Activated T-cell treated with anti-CD3 and anti-CD28 coated beads, Interleukin-2, amount 50 U/mL, for 72 hours (primary cell): ENCODE data around the gene HAP1. TPM values are rescaled to one million over a fixed set of nuclear protein-coding genes. Genes with fewer than 3 reads are reported as not detected.
A peak's percentile ranks its signal among the peaks of the same experiment; 100 is the strongest.
"Not testable (repeated sequence)": the region's sequence is repeated elsewhere in the genome, so short reads cannot be mapped to it uniquely, and the experiment has no call there.

Source experiments
- ATAC-seq, 2 donors: fragments of 150-1000 bp; cut with Tn5 transposase; replicated peaks in 1 of 2; 2 replicates each; pipeline ENCODE4 v1.10.0; 2021; ENCODE audit warnings: moderate library complexity in 2 of 2, mild to moderate bottlenecking in 1 of 2
- DNase-seq, 2 donors: peaks; one replicate each; pipeline ENCODE4 v3.0.0; 2021 to 2022; ENCODE audit warnings: mixed read lengths in 1 of 2
- H3K27ac Mint-ChIP-seq: one replicate; pipeline ENCODE4 v1.8.0; 2022; ENCODE audit warnings: mild to moderate bottlenecking, moderate library complexity, mixed read lengths
- H3K27me3 Mint-ChIP-seq: one replicate; pipeline ENCODE4 v1.8.0; 2022; ENCODE audit warnings: low read depth, mixed read lengths
- H3K36me3 Mint-ChIP-seq, 2 donors: one replicate each; pipeline ENCODE4 v1.8.0; 2022; ENCODE audit warnings: mixed read lengths in 2 of 2, mild to moderate bottlenecking in 1 of 2; ENCODE audit not compliant: insufficient read depth in 2 of 2
- H3K4me1 Mint-ChIP-seq: one replicate; pipeline ENCODE4 v1.8.0; 2022; ENCODE audit warnings: low read depth, mixed read lengths
- H3K4me3 Mint-ChIP-seq, 2 donors: one replicate each; pipeline ENCODE4 v1.8.0; 2022; ENCODE audit warnings: mild to moderate bottlenecking in 2 of 2, mixed read lengths in 2 of 2, moderate library complexity in 2 of 2
- H3K9me3 Mint-ChIP-seq, 2 donors: one replicate each; pipeline ENCODE4 v1.8.0; 2022; ENCODE audit warnings: mixed read lengths in 2 of 2
- total RNA-seq, 2 donors: library from RNA; stranded (reverse); gene quantifications; one replicate each; pipeline ENCODE4 v1.2.3, GENCODE V29; 2022

Gene HAP1, protein sequence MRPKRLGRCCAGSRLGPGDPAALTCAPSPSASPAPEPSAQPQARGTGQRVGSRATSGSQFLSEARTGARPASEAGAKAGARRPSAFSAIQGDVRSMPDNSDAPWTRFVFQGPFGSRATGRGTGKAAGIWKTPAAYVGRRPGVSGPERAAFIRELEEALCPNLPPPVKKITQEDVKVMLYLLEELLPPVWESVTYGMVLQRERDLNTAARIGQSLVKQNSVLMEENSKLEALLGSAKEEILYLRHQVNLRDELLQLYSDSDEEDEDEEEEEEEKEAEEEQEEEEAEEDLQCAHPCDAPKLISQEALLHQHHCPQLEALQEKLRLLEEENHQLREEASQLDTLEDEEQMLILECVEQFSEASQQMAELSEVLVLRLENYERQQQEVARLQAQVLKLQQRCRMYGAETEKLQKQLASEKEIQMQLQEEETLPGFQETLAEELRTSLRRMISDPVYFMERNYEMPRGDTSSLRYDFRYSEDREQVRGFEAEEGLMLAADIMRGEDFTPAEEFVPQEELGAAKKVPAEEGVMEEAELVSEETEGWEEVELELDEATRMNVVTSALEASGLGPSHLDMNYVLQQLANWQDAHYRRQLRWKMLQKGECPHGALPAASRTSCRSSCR
- under 1 TPM; 0.17 to 0.21 TPM for total RNA-seq

DNA sequence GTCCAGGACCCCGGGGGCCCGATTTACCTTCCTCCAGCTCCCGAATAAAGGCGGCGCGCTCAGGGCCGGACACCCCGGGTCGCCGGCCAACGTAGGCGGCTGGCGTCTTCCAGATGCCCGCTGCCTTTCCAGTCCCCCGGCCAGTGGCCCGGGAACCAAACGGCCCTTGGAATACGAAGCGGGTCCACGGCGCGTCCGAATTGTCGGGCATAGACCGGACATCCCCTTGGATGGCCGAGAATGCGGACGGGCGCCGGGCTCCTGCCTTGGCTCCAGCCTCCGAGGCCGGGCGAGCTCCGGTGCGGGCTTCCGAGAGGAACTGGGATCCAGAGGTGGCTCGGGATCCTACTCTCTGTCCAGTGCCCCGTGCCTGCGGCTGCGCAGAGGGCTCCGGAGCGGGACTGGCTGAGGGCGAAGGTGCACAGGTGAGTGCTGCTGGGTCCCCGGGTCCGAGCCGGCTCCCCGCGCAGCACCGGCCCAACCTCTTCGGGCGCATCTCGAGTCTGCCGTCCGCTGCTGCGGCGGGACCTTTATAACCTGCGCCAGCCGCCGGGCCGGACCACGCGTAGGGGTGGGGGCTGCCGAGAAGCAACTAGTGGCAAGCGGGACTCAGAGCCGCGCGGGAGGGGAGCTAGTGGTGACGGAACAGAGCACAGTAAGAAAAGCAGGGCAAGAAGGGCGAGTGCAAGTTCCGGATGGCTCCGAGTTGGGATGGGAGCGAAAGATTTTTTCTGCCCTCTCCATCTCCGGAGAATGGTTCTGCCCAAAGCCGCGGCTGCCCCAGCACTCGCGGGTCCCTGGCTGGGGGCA, at the start of gene HAP1:
Gene HAP1, minus strand, starts transcription at position 505 of the 810 bp plus-strand sequence. Its CDS starts 9 bp downstream, at position 496.
- no peaks in the 10 kb centered on the region for H3K9me3 Mint-ChIP-seq
- ATAC-seq (peak; percentile 32 to 33), DNase-seq (peak; percentile 35 to 45)
- no peak within 1 kb of the TSS for H3K27ac Mint-ChIP-seq
- H3K36me3 Mint-ChIP-seq, result no peaks in the 10 kb centered on the region
- peak within 1 kb of the TSS; percentile 72 to 84 for H3K4me3 Mint-ChIP-seq
- peaks cover 72% of the 10 kb centered on the region for H3K27me3 Mint-ChIP-seq
- peaks cover 17% of the 10 kb centered on the region for H3K4me1 Mint-ChIP-seq

DNA sequence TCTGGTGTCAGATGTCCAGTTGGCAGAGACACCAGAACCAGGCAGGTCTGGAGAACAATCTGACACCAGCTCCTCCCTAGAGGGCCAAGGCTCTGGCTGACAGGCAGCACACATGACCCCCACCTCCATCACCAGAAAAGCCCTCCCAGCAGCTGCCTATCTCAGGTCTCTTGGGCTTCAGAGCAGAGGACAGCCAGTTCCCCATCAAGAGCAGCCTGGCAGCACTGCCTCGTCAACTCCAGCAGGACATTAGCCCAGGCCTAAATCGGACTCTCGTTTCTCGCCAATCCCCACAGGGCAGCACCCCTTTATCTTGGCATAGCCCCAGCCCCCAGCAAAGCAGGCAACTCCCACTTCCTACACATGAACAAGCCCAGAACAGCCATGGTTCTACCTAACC, 47.7 kb upstream of the HAP1 start:
- Mint-ChIP-seq H3K36me3 (no peaks in the 10 kb centered on the region), H3K4me1 (peaks cover 7% of the 10 kb centered on the region), H3K9me3 (no peaks in the 10 kb centered on the region), H3K27ac (no peak overlapping the region), H3K27me3 (peaks cover 15% of the 10 kb centered on the region), H3K4me3 (no peak overlapping the region)
- DNase-seq (no peak), ATAC-seq (no peak)

DNA sequence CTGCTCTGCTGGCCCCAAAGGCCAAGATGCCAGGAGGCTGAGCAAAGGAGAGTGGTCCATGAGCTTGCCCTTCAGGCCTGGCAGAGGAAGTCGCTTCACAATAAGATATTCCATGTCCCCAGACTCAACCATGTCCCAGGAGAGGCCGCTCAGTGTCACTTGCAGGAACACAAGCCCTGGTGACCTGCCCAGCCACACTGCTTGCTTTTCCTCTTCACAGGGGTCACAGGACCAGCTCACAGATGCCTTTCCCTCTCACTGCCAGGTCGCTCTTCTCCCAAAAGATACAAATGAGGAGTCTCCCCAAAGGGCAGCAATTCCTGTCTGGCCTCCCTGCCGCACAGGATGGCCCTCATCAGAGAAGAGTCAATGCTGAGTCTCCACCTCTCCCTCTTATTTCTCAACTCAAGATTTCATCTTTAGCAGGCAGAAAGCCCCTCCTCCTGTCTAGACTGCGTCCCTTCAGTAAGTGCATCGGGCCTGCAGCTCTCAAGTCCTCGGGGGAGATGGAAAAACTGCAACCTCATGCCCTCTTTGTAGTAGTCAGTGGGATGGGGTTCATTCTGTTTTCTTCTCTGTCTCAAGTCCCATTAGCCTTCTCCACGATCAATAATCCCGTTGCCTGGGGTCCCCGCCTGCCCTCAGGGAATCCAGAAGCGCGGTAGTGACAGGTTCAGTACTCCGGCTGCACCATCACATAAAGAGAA, 47.1 kb upstream of the HAP1 start:
- H3K27ac Mint-ChIP-seq, result no peak overlapping the region
- H3K4me1 Mint-ChIP-seq, result peaks cover 7% of the 10 kb centered on the region
- DNase-seq, result no peak
- ATAC-seq, result no peak
- no peaks in the 10 kb centered on the region for H3K36me3 Mint-ChIP-seq
- peaks cover 15% of the 10 kb centered on the region for H3K27me3 Mint-ChIP-seq
- no peaks in the 10 kb centered on the region for H3K9me3 Mint-ChIP-seq
- H3K4me3 Mint-ChIP-seq, result no peak overlapping the region

DNA sequence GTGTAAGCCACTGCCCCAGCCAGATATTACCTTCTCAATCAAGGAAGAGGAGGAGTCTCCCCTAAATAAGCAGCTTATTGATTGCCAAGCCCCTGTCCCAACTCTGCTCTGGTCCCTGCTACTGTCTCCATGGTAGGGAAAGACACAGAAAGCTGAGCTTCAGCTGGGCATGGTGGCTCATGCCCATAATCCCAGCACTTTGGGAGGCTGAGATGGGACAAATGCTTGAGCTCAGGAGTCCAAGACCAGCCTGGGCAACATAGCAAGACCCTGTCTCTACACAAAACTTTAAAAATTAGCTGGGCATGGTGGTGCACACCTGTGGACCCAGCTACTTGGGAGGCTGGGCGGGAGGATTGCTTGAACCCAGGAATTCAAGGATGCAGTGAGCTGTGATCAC, 45.5 kb upstream of the HAP1 start:
- H3K36me3 Mint-ChIP-seq, result no peaks in the 10 kb centered on the region
- no peak overlapping the region for H3K27ac Mint-ChIP-seq
- H3K9me3 Mint-ChIP-seq, result no peaks in the 10 kb centered on the region
- H3K4me3 Mint-ChIP-seq, result no peak overlapping the region
- ATAC-seq (no peak), DNase-seq (no peak)
- peaks cover 12% of the 10 kb centered on the region for H3K27me3 Mint-ChIP-seq
- peaks cover 7% of the 10 kb centered on the region for H3K4me1 Mint-ChIP-seq

DNA sequence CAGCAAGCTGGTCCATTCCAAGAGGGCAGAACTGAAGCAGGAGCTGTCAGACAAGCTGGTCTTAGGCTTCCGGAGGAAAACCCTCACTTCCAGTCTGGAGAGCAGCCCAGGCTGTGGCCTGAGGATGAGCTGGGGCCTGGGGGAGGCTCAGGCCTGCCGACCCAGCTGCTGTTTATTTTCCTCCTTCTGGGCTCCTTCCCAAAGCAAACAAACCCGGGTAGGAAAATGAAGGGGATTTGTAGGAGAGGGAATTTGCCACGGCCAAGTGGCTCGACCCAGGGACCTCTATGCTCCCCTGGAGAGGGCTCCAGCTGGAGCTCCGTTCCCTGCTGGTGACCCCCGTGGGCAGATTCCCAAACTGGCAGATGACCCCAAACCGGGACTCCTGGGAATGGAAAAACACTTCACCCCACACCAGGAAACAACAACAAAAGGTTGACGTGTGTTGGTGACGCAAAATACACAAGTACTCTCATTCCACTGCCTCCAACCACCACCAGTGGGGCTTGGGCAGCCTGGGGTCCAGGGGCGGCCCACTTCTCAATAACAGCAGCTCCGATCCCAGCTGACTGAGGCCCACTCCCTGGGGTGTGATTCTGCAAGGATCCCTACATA, 43.2 kb upstream of the HAP1 start:
- no peak overlapping the region for H3K4me3 Mint-ChIP-seq
- no peaks in the 10 kb centered on the region for H3K36me3 Mint-ChIP-seq
- H3K4me1 Mint-ChIP-seq, result no peaks in the 10 kb centered on the region
- DNase-seq (no peak), ATAC-seq (no peak)
- H3K27ac Mint-ChIP-seq, result no peak overlapping the region
- H3K27me3 Mint-ChIP-seq, result no peaks in the 10 kb centered on the region
- H3K9me3 Mint-ChIP-seq, result no peaks in the 10 kb centered on the region

DNA sequence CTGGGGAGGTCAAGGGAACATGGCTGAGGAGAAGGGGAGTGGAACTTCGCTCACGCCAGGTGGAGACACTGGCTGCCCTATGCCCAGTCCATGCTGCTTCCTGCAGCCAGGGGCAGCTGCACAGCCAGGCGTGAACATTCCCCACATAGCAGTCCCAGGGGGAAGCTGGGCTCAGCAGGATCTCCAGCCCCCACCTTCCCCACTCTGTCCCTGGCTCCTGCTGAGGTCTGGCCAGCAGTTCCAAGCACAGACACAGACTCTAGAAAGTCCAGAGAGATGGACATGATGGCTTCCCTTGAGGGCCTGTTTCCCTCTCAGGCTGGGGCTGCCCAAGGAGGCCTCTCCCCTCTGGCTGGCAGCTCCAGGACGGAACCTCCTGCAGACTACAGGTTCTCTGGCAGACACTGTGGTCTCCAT, 42.7 kb upstream of the HAP1 start:
- Mint-ChIP-seq H3K9me3 (no peaks in the 10 kb centered on the region), H3K4me3 (no peak overlapping the region), H3K4me1 (no peaks in the 10 kb centered on the region), H3K36me3 (no peaks in the 10 kb centered on the region), H3K27ac (no peak overlapping the region), H3K27me3 (no peaks in the 10 kb centered on the region)
- no peak for DNase-seq
- ATAC-seq, result no peak

DNA sequence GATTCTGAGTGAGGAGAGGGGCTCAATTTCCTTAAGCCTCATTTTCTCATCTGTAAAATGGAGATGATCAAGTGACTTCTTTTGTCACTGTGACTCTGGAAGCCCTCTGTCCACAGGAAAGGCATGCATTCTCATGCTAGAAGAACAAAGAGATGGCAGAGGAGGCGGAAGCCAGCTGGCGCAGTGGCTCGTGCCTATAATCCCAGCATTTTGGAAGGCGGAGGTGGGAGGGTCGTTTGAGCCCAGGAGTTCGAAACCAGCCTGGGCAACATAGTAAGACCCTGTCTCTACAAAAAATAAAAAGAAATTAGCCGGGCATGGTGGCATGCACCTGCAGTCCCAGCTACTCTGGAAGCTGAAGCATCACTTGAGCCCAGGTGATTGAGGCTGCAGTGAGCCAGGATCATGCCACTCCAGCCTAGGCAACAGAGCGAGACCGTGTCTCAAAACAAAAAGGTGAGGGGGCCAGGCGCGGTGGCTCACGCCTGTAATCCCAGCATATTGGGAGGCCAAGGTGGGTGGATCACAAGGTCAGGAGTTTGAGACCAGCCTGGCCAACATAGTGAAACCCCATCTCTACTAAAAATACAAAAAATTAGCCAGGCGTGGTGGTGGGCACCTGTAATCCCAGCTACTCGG, 41.9 kb upstream of the HAP1 start:
- H3K27me3 Mint-ChIP-seq, H3K36me3 Mint-ChIP-seq, ATAC-seq, DNase-seq, H3K4me3 Mint-ChIP-seq, H3K9me3 Mint-ChIP-seq, H3K4me1 Mint-ChIP-seq: not testable (repeated sequence)
- peak overlapping the region; percentile 8 for H3K27ac Mint-ChIP-seq

DNA sequence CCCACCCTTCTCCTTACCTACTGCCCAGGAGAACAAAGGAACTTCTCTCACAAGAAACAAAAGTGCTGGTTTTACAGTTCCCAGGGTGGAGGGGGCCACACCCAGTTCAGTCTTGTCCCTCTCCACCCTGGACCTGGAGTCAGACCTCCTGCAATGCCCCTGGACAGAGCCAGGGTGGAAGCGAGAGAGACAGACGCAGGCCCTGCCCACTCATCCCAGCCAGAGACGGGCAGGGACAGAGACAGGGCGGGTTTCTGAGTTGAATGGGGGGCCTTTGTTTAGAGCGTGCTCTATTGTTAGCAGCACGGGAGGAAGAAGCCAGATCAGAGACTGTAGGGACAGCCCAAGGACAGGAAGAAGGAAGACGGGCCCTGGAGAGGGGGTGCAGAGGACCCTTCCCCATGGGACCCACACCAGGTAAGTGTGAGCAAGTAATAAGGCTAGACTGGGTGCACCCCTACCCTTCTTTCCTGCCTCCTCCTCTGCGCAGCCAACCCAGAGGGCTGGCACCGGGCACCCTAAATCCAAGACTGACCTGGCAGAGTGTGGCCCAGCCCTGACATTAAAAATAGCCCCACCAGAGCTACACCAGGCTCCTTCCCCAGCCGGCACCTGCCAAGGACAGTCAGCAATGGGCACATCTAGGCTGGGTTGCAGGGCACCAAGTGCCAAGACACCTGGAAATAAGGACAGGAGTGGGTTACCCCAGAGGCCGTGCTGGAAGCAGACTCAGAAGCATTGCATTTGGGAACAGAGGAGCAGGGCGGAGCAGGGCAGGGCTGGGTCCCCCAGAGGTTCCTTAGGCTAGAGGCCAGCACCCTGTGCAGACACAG, 41.2 kb upstream of the HAP1 start:
- Mint-ChIP-seq H3K27me3 (no peaks in the 10 kb centered on the region), H3K4me3 (no peak overlapping the region), H3K4me1 (no peaks in the 10 kb centered on the region), H3K27ac (peak overlapping the region; percentile 8), H3K9me3 (no peaks in the 10 kb centered on the region), H3K36me3 (no peaks in the 10 kb centered on the region)
- ATAC-seq (no peak), DNase-seq (no peak)

DNA sequence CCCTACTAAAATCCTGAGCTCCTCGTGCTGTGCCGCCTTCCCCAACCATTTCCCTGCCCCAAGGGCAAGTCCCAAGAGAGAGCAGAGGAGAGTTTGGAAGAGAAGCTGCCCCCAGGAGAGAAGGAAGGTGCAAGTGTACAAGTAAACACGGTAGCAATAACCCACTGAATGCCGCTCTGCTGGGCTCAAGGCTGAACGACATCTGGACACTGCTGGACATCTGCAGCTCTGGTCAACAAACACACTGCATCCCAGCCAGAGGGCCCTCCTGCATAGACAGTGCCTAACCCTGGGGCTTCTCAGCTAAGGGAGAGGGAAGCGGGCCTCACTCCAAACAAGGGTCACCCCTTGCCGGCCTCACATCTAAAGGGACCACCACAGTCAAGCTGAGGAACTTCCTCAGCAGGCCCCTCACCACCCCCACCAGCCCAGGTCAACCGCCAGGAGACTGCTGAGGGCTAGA, 39.3 kb upstream of the HAP1 start:
- Mint-ChIP-seq H3K4me3 (no peak overlapping the region), H3K27me3 (no peaks in the 10 kb centered on the region), H3K27ac (no peak overlapping the region), H3K36me3 (no peaks in the 10 kb centered on the region), H3K9me3 (no peaks in the 10 kb centered on the region), H3K4me1 (no peaks in the 10 kb centered on the region)
- ATAC-seq (no peak), DNase-seq (no peak)

DNA sequence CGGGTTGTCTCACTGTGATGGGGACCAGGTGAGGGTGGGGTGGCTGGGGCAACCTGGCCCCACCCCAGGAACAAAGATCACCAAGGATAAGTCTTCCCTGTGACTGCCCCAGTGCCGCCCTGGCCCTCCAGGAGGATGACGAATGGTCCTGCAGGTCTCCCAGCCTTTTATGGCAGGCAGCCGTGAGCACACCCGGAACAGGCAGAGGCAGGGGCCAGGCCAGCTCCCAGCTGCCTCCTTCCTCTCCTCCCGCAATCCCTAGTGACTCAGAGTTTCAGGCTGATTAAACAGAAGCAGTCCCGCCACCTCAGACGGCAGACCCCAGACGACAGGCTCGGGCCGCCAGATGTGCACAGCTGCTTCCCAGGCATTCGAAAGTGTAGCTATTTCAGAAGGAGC, 38.7 kb upstream of the HAP1 start:
- Mint-ChIP-seq H3K4me3 (no peak overlapping the region), H3K4me1 (no peaks in the 10 kb centered on the region), H3K27me3 (no peaks in the 10 kb centered on the region), H3K36me3 (no peaks in the 10 kb centered on the region), H3K27ac (no peak overlapping the region), H3K9me3 (no peaks in the 10 kb centered on the region)
- DNase-seq (no peak), ATAC-seq (no peak)

DNA sequence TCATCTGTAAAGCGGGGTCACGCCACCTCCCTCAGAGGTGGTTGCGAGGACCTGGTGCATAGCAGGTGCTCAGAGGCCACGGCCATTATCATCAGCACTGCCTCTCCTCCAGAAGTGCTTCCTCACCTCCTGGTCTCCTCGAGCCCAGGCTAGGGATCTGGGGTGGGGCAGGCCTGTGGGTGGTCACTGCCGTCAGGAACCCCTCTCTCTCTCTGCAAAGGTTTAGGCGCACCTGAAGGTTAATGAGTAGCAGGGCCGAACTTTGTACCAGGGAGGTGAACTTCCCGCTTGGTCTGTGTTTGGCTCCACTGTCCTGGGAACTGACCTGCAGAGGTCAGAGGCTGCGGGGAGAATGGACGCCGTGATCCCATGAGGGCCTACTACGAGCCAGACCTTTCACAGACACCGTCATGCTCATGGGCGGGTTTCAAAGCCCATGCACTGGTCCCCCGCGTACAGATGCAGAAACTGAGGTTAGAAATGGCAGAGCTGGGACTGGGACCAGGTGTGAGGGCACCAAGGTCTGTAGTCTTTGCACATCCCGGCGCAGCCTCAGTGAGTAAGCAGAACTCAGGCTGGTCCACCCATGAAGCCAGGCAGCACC, 38.2 kb upstream of the HAP1 start:
- no peaks in the 10 kb centered on the region for H3K27me3 Mint-ChIP-seq
- no peaks in the 10 kb centered on the region for H3K9me3 Mint-ChIP-seq
- H3K27ac Mint-ChIP-seq, result no peak overlapping the region
- ATAC-seq (no peak), DNase-seq (no peak)
- H3K4me3 Mint-ChIP-seq, result no peak overlapping the region
- no peaks in the 10 kb centered on the region for H3K36me3 Mint-ChIP-seq
- H3K4me1 Mint-ChIP-seq, result no peaks in the 10 kb centered on the region
